Osteoblast (primary cell): ENCODE measurements around the gene ARHGAP42. TPM values are rescaled to one million over a fixed set of nuclear protein-coding genes. Genes with fewer than 3 reads are reported as not detected.
A peak's percentile ranks its signal among the peaks of the same experiment; 100 is the strongest.

Source experiments
- DNase-seq: peaks from one replicate; pipeline ENCODE4 v3.0.0; 2011; ENCODE audit warnings: low spot score, mixed read lengths; ENCODE audit not compliant: insufficient read length; ENCODE audit errors: missing footprints
- H2AFZ ChIP-seq: 2 replicates; pipeline ENCODE4 v1.6.0; 2011; ENCODE audit warnings: mild to moderate bottlenecking, low read length
- H3K27ac ChIP-seq: 2 replicates; pipeline ENCODE4 v1.5.1; 2011; ENCODE audit warnings: mild to moderate bottlenecking, low read depth, low read length, moderate library complexity
- H3K27me3 ChIP-seq: 2 replicates; pipeline ENCODE4 v1.6.0; 2012; ENCODE audit warnings: mild to moderate bottlenecking, control low read depth, inconsistent platforms, low read length, moderate library complexity; ENCODE audit not compliant: insufficient read depth
- H3K36me3 ChIP-seq: 2 replicates; pipeline ENCODE4 v1.5.1; 2011; ENCODE audit warnings: mild to moderate bottlenecking, low read length, control low read depth, moderate library complexity; ENCODE audit not compliant: insufficient read depth
- H3K4me1 ChIP-seq: 2 replicates; pipeline ENCODE4 v1.5.1; 2011; ENCODE audit warnings: mild to moderate bottlenecking, low read length, control low read depth, moderate library complexity; ENCODE audit not compliant: insufficient read depth
- H3K4me2 ChIP-seq: 2 replicates; pipeline ENCODE4 v1.6.0; 2011; ENCODE audit warnings: mild to moderate bottlenecking, low read length; ENCODE audit not compliant: insufficient read depth
- H3K4me3 ChIP-seq: fragments of 200-600 bp; sonication (generic); 3 replicates; pipeline ENCODE4 v1.5.1; 2012; ENCODE audit warnings: mild to moderate bottlenecking, low read length, inconsistent platforms; ENCODE audit not compliant: insufficient read depth
- H3K79me2 ChIP-seq: 2 replicates; pipeline ENCODE4 v1.6.0; 2012; ENCODE audit warnings: mild to moderate bottlenecking, low read length, control low read depth, inconsistent platforms; ENCODE audit not compliant: insufficient read depth
- H3K9me3 ChIP-seq: 2 replicates; pipeline ENCODE4 v1.5.1; 2011; ENCODE audit warnings: low read depth, low read length, control low read depth
- H4K20me1 ChIP-seq: 2 replicates; pipeline ENCODE4 v1.6.0; 2012; ENCODE audit warnings: mild to moderate bottlenecking, low read length, control low read depth; ENCODE audit not compliant: insufficient read depth
- CTCF ChIP-seq: IDR thresholded peaks from 2 replicates; pipeline ENCODE4 v1.5.1; 2011; ENCODE audit warnings: mild to moderate bottlenecking, low read depth, low read length, moderate library complexity; ENCODE audit errors: extremely low read depth
- total RNA-seq: library from RNA; depleted of rRNA; stranded (reverse); fragments of >200 nt; gene quantifications from 2 replicates; pipeline ENCODE4 v1.2.3, GENCODE V29; 2012

Gene ARHGAP42
- total RNA-seq, 1 donor = 9.4 TPM

GRCh38 chr11:100808904-100809491 is 121.9 kb downstream of the ARHGAP42 start:
- H3K27ac ChIP-seq = peak overlapping the region; percentile 4
- TF ChIP-seq CTCF = no peak
- H2AFZ ChIP-seq = no peak overlapping the region
- no peak overlapping the region for H3K4me3 ChIP-seq
- H3K4me2 ChIP-seq = no peak overlapping the region
- H3K9me3 ChIP-seq = no peaks in the 10 kb centered on the region
- H3K79me2 ChIP-seq = peaks cover 2% of the 10 kb centered on the region
- H3K27me3 ChIP-seq = no peaks in the 10 kb centered on the region
- peak; percentile 76 for DNase-seq
- peaks cover 19% of the 10 kb centered on the region for H3K4me1 ChIP-seq
- no peaks in the 10 kb centered on the region for H3K36me3 ChIP-seq
- H4K20me1 ChIP-seq = no peaks in the 10 kb centered on the region

DNA sequence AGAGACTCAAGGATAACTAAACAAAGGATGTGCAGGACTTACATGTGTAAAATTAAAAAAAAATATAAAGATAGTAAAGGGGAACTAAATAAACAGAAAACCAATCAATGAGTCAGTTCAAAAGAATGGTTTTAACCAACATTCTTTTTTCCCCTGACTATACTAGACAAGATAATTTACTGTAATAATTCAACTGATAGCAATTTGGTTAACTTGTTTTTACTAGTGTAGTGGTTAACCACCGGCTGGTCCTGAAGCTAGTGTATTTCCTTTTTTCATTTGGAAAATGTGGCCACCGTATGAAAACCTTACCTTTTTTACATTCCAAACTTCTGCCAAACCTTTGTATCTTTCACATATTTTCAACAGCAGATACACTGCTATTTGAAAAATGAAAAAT is 123.1 kb downstream of the ARHGAP42 start:
- Histone ChIP-seq H3K36me3 (no peaks in the 10 kb centered on the region), H3K4me2 (peak overlapping the region; percentile 7), H3K79me2 (peaks cover 2% of the 10 kb centered on the region), H4K20me1 (no peaks in the 10 kb centered on the region), H2AFZ (no peak overlapping the region), H3K27ac (no peak overlapping the region), H3K9me3 (no peaks in the 10 kb centered on the region), H3K4me1 (peaks cover 19% of the 10 kb centered on the region), H3K27me3 (no peaks in the 10 kb centered on the region), H3K4me3 (no peak overlapping the region)
- TF ChIP-seq CTCF = no peak
- DNase-seq = peak; percentile 59

- Histone ChIP-seq H3K36me3 (no peaks in the 10 kb centered on the region), H3K4me2 (peak overlapping the region; percentile 7), H4K20me1 (no peaks in the 10 kb centered on the region), H3K27me3 (no peaks in the 10 kb centered on the region), H2AFZ (no peak overlapping the region), H3K9me3 (no peaks in the 10 kb centered on the region), H3K4me1 (peaks cover 19% of the 10 kb centered on the region), H3K4me3 (no peak overlapping the region), H3K79me2 (peaks cover 2% of the 10 kb centered on the region), H3K27ac (no peak overlapping the region)
- no peak for TF ChIP-seq CTCF
- no peak for DNase-seq
These were observed 123.6 kb downstream of the ARHGAP42 start for GRCh38 chr11:100810666-100811065.

- Histone ChIP-seq H3K9me3 (no peaks in the 10 kb centered on the region), H3K27ac (no peak overlapping the region), H3K79me2 (peaks cover 2% of the 10 kb centered on the region)
These were observed 125.4 kb downstream of the ARHGAP42 start for GRCh38 chr11:100812517-100812916.

More at GRCh38 chr11:100812517-100812916, 125.4 kb downstream of the ARHGAP42 start:
- no peaks in the 10 kb centered on the region for H4K20me1 ChIP-seq
- H3K4me1 ChIP-seq = peaks cover 19% of the 10 kb centered on the region
- no peak for DNase-seq
- H3K4me3 ChIP-seq = no peak overlapping the region
- no peaks in the 10 kb centered on the region for H3K27me3 ChIP-seq
- H3K36me3 ChIP-seq = no peaks in the 10 kb centered on the region
- TF ChIP-seq CTCF = no peak
- H2AFZ ChIP-seq = no peak overlapping the region
- H3K4me2 ChIP-seq = no peak overlapping the region
